T-helper 22 cell (primary cell): ENCODE data around the gene OR10P1.
"Not testable (repeated sequence)": the region's sequence is repeated elsewhere in the genome, so short reads cannot be mapped to it uniquely, and the experiment has no call there.

ENCODE experiments used
- DNase-seq: peaks from one replicate; pipeline ENCODE4 v3.0.0-alpha.2; 2020; ENCODE audit warnings: low read depth

Gene OR10P1, protein sequence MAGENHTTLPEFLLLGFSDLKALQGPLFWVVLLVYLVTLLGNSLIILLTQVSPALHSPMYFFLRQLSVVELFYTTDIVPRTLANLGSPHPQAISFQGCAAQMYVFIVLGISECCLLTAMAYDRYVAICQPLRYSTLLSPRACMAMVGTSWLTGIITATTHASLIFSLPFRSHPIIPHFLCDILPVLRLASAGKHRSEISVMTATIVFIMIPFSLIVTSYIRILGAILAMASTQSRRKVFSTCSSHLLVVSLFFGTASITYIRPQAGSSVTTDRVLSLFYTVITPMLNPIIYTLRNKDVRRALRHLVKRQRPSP

DNA sequence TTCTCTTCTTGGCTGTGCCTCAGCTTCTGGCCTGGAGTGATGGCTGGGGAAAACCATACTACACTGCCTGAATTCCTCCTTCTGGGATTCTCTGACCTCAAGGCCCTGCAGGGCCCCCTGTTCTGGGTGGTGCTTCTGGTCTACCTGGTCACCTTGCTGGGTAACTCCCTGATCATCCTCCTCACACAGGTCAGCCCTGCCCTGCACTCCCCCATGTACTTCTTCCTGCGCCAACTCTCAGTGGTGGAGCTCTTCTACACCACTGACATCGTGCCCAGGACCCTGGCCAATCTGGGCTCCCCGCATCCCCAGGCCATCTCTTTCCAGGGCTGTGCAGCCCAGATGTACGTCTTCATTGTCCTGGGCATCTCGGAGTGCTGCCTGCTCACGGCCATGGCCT is at the start of gene OR10P1:
Gene OR10P1 (plus strand): TSS at position 40 of the 400 bp plus-strand sequence. CDS start 0 bp downstream, at position 40.
- DNase-seq: no peak

DNA sequence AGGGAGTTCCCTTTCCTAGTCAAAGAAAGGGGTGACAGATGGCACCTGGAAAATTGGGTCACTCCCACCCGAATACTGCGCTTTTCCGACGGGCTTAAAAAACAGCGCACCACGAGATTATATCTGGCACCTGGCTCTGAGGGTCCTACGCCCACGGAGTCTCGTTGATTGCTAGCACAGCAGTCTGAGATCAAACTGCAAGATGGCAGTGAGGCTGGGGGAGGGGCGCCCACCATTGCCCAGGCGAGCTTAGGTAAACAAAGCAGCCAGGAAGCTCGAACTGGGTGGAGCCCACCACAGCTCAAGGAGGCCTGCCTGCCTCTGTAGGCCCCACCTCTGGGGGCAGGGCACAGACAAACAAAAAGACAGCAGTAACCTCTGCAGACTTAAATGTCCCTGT is 46.5 kb upstream of the OR10P1 start:
- DNase-seq: not testable (repeated sequence)

DNA sequence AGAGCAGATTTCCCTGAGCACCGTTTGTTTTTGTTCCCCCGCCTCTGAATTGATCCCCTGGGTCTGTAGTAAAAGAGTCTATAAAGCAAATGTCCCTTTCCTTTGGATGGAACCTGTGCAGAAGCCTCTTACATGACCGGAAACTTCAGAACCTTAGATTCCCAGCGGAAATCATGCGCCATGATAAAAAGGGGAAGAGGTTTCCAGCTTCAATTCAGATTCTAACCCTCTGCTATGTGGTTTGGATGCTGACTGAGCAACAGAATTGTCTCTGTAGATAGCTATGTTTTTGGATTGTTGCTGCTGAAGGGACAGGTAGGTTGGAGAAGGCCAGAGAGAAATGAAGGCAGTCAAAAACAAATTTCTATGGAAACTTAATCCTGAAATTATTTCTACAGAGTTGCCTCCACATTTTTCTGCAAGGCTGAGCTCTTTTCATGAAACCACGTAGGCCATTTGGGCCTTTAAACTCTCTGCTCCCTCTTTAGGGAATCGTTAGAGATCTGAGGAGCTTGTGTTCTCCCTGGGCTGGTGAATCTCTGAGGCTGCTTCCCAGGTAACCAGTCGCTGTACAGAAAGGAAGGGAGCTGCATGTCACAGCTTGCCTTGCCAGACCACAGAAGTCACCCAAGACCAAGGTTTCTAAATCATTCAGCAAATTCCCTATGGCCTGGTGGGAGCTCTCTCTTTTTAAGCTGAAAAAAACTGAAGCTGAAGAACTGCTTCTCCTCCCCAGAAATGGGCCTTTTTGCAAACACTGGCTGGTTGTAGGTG is 28.7 kb upstream of the OR10P1 start:
- DNase-seq: no peak

DNA sequence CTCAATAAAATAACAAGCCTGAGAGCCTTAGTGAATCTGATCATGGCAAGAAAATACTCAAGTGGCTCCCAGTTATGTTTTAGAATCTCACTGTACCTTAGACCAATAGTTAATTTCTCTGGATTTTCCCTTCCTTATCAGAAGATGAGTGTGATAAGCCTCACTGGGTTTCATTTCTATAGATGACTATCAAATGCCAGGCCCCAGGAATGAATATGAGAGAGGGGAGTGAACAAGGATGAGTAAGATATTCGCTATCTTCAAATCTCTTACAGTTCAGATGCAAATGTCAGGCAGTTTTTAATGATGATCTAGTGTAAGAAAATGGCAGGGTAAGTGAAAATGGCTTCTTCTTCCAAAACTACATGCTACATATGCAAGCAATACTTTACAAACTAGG is 26.1 kb upstream of the OR10P1 start:
- no peak for DNase-seq

DNA sequence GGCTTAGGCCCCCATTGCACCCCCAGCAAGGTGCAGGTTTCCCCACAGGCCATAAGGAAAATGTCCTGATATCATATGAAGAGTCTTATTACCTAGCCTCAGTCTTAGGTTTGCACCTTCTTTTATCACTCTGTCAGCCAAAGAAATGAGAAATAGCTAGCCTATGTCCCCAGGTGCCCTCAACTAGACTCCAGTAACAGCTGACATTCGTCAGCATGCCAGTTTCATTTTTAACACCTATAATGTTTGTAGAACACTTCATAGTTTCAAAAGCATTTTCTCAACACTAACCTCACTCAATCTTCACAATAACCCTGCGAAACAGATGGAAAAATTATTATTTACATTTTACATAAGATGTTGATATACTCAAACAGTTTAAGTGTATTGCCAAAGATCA is 24.0 kb upstream of the OR10P1 start:
- no peak for DNase-seq

DNA sequence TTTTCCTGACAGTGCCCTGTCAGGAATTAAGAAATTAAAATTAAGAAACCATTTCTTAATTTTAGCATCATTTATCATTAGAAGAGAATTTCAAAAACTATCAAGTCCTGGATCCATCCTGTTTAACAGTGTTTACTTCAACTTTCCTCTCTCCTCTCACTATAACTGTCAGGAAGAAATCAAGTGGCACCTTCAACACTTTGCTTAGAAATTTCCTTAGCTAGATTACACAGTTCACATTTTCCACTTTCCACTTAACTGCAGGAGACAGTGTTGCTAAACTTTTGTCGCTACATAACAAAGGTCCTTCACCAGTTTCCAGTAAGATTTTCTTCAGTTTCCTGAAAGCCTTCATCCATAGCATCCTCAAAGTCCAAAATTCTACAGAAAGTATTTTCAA is 21.9 kb upstream of the OR10P1 start:
- no peak for DNase-seq

DNA sequence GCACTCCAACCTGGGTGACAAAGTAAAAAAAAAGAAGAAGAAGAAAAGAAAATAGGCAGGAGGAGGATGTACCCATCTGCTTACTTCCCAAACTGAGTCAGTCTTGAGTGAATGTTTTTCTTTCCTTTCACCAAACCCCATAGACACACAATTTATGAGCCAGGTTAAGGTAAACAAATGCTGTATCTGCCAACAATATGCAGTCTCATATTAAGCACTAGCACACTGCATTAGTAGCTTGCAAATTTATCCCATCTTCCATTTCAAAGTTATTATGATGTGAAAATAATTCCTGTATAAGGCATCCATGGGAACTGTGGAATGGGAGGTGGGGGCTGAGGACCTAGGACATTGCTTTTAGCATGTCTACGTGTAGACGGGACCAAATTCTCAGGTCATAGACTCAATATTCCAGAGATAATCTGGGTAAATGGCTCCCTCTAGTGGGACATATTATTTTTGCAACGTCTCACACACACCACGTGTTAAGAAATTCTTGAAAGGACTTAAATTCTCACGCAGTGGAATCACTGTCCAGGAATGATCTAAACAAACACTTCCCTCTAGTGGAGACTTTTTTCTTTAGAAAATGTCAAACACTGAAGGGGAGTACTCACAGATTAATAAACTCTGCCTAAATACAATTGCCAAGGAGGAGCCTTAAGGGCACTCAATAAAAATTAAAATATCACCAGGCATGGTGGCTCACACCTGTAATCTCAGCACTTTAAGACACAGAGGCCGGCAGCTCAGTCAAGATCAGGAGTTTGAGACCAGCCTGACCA is 17.1 kb upstream of the OR10P1 start:
- DNase-seq: no peak

DNA sequence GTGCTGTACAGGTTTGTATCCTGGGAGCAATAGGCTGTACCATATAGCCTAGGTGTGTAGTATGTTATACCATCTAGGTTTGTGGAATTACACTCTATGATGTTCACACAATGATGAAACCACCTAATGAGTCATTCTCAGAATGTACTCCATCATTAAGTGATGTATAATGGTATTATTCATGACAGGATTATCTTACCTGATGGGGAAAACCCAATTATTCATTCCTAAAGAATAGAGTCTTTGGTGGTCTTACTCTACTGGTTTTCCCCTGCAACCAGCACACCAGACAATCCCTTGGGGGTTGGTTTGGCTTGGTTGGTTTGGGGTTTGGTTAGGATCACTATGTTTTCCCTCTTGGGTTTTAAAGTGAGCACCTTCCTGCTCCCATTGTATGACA is 12.6 kb upstream of the OR10P1 start:
- no peak for DNase-seq

DNA sequence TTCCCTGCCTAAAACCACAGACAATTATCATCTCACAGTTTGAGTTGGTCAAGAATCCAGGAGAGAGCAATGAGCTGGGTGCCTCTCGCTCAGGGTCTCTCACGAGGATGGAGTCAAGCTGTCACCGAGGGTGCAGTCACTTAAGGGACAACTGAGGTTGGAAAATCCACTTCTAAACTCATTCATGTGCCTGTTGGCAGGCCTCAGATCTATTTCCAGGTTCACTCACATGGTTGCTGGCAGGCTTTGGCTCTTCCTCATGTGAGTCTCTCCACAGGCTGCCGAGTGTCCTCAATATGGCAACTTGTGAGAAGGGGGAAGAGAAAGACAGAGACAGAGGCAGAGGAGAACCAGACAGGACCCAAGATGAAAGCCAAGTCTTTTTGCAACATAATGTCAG is 10.5 kb upstream of the OR10P1 start:
- no peak for DNase-seq

DNA sequence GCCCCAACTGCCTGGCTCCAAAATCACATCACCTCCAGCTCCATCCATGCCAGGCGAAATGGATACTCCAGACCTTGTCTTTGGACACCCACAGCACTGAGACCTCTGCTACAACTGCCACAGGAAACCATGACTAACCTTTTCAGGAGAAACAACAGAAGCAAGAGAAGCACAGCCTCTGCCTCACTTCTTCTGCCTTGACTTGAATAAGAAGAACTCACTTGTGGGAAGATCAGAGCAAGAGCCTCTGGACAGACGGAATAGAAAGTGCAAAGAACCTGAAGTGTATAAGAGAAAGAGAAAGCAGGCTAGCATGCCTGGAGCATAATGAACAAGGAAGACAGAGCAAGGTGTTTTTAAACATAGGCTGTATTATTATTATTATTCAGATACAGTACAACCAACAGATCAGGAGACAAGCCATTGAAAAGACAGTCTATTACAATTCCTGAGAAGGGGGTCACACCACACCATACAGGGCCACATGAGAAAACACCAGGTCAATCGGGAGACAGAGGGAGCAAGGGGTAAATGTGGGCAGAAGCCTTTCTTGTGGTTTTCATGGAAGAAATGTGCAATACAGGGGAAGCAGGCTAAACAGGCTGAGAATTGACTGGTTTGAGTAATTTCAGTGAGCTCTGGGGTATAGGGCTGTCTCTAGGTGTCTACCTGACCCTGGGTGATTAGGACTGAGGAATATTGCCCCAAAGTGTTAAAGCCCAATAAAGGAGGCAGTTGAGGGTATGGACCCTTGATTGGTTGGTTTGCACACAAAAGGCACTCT is 7.4 kb upstream of the OR10P1 start:
- DNase-seq: no peak

DNA sequence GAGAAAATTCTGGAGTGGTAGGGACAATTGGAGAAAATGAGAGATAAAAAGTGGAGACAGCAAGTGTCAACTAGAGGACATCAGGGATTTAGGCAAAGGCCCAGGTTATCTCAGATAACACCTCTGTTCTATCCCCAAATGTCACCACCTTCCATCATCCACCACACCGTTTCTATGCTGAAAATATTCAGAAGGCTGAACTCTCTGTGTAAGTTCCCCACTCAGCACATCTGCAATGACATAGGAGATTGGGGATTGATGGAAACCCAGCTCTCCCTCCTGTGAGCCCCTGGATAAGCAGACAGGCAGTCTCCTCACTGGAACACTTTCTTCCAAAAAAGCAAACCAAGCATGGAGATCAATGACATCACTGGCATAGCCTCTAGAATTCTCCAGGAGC is 5.6 kb upstream of the OR10P1 start:
- no peak for DNase-seq

DNA sequence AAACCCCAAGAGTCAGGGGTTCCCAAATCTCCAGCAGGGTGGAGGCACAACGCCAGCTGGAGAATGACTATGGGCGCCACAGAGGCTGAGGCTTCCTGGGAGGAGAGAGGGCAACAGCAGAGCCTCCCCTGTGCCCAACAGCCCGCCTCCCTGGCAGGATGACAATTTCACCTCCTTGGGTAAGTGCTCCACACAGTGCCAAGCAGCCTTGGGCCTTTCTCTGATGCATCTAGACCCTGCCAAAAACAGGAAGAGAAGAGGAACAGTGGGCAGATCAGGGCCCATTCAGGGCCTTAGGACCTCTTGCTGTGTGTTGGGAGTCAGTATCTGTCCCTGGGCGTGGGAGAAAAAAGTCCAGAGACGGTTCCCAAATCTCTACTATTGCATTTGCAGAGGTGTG is 5.0 kb upstream of the OR10P1 start:
- no peak for DNase-seq

DNA sequence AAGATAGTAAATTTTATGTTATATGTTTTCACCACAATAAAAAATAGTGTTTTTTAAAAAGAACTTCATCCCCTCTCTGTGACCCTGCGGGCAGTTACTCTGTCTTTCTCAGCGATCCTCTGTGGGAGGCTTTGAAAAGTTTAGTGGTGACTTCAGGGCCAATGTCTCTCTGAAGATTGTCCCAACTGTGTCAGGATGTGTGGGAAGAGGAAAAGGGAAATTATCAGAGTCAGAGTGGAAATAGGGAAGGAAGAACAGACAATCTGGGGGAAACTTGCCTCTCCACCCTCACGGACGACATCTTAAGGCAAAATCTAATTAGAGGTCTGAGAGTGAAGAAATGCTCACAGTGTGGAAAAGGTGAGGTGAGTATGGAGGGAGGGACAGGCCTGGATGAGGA is 3.5 kb upstream of the OR10P1 start:
- DNase-seq: no peak

DNA sequence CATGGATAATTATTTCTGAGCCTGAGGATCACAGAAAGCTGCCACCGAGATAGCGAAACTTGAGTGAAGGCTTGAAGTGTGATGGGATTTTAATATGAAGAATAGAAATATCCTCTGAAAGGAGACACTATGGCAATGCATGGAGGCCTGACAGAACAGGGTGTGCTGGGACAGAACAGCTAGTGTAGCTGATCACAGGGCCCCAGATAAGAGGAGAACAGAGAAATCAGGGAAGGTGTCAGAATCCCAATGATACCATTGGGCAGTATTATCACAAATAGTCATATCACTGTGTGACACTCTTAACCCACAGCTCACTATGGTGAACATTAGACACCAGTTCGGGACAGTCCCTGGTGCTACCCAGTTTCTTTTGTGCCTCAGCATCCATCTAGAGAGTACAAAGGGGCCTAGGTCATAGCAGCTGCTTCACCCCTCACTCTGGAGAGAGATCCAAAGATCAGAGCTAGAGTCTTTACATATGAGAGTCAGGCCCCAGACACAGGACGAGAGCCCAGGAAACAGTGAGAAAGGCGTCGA is 506 bp upstream of the OR10P1 start:
- DNase-seq: no peak

DNA sequence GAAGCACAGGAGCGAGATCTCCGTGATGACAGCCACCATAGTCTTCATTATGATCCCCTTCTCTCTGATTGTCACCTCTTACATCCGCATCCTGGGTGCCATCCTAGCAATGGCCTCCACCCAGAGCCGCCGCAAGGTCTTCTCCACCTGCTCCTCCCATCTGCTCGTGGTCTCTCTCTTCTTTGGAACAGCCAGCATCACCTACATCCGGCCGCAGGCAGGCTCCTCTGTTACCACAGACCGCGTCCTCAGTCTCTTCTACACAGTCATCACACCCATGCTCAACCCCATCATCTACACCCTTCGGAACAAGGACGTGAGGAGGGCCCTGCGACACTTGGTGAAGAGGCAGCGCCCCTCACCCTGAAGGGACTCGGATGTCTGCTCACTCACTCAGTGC is 775 bp downstream of the OR10P1 start:
- no peak for DNase-seq

DNA sequence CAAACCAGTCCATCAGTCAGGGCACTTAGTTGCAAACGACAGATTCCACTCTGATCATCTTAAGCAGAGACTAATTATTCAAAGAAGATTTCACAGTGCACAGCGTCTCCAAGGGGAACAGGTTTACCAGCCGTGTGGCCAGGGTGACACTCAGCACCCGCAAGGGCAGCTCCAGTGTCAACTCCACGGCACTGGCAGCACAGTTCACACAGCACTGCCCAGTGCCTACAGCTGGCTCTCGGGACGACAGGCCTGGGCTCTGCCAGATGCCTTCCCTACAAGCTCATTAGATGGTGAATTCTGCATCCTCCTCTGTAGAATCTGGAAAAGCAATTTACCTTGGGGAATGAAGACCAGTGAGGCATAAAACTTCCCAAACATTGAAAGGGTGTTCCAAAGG is 4.9 kb downstream of the OR10P1 start:
- DNase-seq: no peak

DNA sequence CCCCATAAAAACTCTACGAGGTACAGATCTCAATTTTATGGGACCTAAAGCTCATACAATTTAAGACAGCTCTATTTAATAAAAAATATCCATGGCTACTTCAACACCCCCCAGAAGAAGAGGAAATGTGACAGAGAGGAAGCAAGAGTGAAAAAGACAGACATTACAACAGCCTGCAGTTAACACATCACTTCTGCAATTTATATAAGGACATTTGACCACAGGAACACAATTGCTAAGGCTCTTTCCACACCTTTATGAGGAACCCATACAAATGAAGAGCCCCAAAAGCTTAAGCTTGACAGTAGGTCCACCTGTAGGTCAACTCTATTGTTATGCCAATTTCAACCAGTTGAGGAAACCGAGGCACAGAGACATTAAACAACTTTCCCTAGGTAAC is 5.6 kb downstream of the OR10P1 start:
- DNase-seq: no peak

DNA sequence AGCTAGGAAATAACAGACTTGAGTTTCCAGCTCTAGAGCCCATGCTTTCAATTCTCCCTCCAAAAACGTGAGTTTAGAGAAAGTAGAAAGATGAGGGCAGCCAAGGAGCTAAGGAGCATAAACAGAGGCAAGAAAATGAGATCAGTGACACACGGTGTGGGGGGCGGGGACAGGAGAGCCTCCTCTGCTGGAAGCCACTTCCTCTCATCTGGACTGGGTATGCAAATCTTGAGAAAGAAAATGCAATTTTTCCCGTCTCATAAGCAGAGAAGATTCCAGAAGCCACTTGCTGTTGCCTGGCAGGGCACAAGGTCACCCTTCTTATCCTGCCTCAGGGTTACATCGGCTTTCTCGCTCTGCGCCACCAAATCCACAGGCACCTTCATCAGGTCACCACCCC is 6.0 kb downstream of the OR10P1 start:
- no peak for DNase-seq

DNA sequence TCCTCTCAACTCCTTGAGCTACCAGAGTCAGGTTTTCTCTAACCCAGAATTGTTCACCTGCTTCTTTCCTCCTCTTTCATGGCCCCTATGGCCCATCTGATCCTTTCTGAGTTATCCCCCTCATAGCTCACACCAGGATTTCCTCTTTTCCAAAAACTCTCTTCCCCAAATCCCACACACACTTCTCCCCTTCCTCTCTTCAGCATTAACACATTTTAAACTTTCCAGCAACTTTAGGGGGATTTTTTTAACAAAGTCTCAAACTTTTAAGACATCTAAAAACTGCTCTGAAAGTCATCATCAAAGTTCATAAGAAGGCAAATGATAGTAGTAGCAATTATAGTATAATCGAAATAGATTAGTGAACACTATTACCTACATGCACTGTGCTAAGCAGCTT is 7.9 kb downstream of the OR10P1 start:
- no peak for DNase-seq

DNA sequence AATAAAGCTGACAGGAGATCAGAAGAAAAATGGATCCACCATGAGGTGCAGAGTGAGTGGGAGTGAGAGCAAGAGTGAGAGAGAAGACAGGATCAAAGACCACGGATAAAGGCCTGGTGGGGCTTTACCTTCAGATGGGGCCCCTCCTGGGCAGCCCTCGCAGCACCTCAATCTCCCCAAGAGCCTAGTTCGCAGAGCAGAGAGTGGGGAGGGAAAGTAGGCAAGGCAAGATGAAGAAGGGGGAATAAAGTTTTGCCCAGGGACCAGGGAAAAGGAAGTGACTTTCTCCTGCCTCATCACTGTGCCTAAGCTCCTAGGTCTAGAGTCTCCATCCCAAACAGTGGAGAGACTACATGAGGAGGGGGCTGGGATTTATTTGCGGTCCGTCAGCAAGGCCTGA is 10.3 kb downstream of the OR10P1 start:
- DNase-seq: no peak

DNA sequence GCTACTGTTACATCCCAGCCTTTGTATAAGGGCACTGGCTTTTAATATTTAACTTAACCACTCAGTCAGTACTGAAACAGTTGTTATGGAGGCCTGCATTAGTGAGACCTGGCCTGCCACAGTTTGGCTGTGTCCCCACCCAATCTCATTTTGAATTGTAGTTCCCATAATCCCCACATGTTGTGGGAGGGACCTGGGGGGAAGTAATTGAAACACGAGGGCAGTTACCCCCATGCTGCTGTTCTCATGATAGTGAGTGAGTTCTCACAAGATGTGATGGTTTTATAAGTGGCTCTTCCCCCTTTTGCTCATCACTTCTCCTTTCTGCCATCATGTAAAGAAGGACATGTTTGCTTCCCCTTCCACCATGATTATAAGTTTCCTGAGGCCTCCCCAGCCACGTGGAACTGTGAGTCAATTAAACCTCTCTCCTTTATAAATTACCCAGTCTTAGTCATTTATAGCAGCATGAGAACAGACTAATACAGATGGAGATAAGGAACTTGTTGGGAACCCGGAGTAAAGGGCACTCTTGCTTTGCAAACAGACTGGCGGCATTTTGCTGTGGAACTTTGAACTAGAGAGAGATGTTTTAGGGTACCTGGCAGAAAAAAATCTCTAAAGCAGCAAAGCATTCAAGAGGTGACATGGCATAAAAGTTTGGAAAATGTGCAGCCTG is 14.1 kb downstream of the OR10P1 start:
- DNase-seq: not testable (repeated sequence)
